ENCODE measurements around the gene TMEM140.

The TMEM140 gene

GRCh38 chr7:135168001-135168400 is 20.1 kb downstream of the TMEM140 start (continued):
- TF ChIP-seq, protein P1, sequence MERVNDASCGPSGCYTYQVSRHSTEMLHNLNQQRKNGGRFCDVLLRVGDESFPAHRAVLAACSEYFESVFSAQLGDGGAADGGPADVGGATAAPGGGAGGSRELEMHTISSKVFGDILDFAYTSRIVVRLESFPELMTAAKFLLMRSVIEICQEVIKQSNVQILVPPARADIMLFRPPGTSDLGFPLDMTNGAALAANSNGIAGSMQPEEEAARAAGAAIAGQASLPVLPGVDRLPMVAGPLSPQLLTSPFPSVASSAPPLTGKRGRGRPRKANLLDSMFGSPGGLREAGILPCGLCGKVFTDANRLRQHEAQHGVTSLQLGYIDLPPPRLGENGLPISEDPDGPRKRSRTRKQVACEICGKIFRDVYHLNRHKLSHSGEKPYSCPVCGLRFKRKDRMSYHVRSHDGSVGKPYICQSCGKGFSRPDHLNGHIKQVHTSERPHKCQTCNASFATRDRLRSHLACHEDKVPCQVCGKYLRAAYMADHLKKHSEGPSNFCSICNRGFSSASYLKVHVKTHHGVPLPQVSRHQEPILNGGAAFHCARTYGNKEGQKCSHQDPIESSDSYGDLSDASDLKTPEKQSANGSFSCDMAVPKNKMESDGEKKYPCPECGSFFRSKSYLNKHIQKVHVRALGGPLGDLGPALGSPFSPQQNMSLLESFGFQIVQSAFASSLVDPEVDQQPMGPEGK (CRISPR knock-in tag; IDR thresholded peaks at IDR 0.05; ENCODE audit: borderline replicate concordance): no peak
- no peak for TF ChIP-seq CSDC2 (CRISPR knock-in tag; IDR thresholded peaks at IDR 0.05)
- TF ChIP-seq, protein P2, sequence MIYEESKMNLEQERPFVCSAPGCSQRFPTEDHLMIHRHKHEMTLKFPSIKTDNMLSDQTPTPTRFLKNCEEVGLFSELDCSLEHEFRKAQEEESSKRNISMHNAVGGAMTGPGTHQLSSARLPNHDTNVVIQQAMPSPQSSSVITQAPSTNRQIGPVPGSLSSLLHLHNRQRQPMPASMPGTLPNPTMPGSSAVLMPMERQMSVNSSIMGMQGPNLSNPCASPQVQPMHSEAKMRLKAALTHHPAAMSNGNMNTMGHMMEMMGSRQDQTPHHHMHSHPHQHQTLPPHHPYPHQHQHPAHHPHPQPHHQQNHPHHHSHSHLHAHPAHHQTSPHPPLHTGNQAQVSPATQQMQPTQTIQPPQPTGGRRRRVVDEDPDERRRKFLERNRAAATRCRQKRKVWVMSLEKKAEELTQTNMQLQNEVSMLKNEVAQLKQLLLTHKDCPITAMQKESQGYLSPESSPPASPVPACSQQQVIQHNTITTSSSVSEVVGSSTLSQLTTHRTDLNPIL (CRISPR knock-in tag; IDR thresholded peaks at IDR 0.05; ENCODE audit: low read depth): no peak

GRCh38 chr7:135168489-135169140 is 20.7 kb downstream of the TMEM140 start:
- TF ChIP-seq ZNF8 (CRISPR knock-in tag; IDR thresholded peaks at IDR 0.05) (no peak), CSDC2 (CRISPR knock-in tag; IDR thresholded peaks at IDR 0.05) (no peak), TOX (CRISPR knock-in tag; IDR thresholded peaks at IDR 0.05; ENCODE audit: borderline replicate concordance) (no peak), ZNF70 (CRISPR knock-in tag; IDR thresholded peaks at IDR 0.05) (no peak), ZNF565 (CRISPR knock-in tag; conservative IDR thresholded peaks at IDR 0.05; ENCODE audit: low read depth) (no peak), RARB (CRISPR knock-in tag; IDR thresholded peaks at IDR 0.05) (no peak), ESRRG (CRISPR knock-in tag; IDR thresholded peaks at IDR 0.05) (no peak), OSR1 (CRISPR knock-in tag; IDR thresholded peaks at IDR 0.05) (no peak), PPARA (CRISPR knock-in tag; IDR thresholded peaks at IDR 0.05; ENCODE audit: borderline replicate concordance) (no peak)
- TF ChIP-seq, protein P3, sequence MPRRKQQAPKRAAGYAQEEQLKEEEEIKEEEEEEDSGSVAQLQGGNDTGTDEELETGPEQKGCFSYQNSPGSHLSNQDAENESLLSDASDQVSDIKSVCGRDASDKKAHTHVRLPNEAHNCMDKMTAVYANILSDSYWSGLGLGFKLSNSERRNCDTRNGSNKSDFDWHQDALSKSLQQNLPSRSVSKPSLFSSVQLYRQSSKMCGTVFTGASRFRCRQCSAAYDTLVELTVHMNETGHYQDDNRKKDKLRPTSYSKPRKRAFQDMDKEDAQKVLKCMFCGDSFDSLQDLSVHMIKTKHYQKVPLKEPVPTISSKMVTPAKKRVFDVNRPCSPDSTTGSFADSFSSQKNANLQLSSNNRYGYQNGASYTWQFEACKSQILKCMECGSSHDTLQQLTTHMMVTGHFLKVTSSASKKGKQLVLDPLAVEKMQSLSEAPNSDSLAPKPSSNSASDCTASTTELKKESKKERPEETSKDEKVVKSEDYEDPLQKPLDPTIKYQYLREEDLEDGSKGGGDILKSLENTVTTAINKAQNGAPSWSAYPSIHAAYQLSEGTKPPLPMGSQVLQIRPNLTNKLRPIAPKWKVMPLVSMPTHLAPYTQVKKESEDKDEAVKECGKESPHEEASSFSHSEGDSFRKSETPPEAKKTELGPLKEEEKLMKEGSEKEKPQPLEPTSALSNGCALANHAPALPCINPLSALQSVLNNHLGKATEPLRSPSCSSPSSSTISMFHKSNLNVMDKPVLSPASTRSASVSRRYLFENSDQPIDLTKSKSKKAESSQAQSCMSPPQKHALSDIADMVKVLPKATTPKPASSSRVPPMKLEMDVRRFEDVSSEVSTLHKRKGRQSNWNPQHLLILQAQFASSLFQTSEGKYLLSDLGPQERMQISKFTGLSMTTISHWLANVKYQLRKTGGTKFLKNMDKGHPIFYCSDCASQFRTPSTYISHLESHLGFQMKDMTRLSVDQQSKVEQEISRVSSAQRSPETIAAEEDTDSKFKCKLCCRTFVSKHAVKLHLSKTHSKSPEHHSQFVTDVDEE (CRISPR knock-in tag; IDR thresholded peaks at IDR 0.05): no peak
- ATAC-seq: no peak

- TF ChIP-seq, protein P3 (CRISPR knock-in tag; IDR thresholded peaks at IDR 0.05): no peak
- TF ChIP-seq ZNF70 (CRISPR knock-in tag; IDR thresholded peaks at IDR 0.05): no peak
- no peak for TF ChIP-seq TCF4 (CRISPR knock-in tag; IDR thresholded peaks at IDR 0.05; ENCODE audit: borderline replicate concordance)
- TF ChIP-seq PPARA (CRISPR knock-in tag; IDR thresholded peaks at IDR 0.05; ENCODE audit: borderline replicate concordance): no peak
- TF ChIP-seq ZNF565 (CRISPR knock-in tag; conservative IDR thresholded peaks at IDR 0.05; ENCODE audit: low read depth): no peak
- TF ChIP-seq GLIS3 (CRISPR knock-in tag; IDR thresholded peaks at IDR 0.05): no peak
- ATAC-seq: no peak
Observed at GRCh38 chr7:135169141-135169963, 21.5 kb downstream of the TMEM140 start.

DNA sequence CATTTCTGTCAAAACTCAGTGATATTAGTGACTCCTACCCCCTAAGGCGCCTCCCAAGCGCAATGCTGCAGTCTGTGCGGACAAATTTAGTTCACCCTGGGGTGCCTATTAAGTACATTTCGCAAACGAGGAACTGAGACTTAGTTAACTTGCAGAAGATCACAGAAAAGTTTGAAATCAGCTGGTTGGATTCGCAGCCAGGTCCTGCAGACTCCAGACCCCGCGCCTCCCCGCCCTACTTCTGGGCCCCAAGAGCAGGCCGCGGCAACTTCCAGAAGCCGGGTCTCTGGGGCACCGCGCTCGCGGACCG is 22.0 kb downstream of the TMEM140 start:
- no peak for TF ChIP-seq ISL1 (CRISPR knock-in tag; IDR thresholded peaks at IDR 0.05)
- no peak for TF ChIP-seq ZFP30 (CRISPR knock-in tag; IDR thresholded peaks at IDR 0.05)
- no peak for TF ChIP-seq SNAI2 (CRISPR knock-in tag; IDR thresholded peaks at IDR 0.05)
- TF ChIP-seq ESRRG (CRISPR knock-in tag; IDR thresholded peaks at IDR 0.05): no peak
- TF ChIP-seq ZNF8 (CRISPR knock-in tag; IDR thresholded peaks at IDR 0.05): no peak
- no peak for TF ChIP-seq TCF4 (CRISPR knock-in tag; IDR thresholded peaks at IDR 0.05; ENCODE audit: borderline replicate concordance)
- TF ChIP-seq, protein P4, sequence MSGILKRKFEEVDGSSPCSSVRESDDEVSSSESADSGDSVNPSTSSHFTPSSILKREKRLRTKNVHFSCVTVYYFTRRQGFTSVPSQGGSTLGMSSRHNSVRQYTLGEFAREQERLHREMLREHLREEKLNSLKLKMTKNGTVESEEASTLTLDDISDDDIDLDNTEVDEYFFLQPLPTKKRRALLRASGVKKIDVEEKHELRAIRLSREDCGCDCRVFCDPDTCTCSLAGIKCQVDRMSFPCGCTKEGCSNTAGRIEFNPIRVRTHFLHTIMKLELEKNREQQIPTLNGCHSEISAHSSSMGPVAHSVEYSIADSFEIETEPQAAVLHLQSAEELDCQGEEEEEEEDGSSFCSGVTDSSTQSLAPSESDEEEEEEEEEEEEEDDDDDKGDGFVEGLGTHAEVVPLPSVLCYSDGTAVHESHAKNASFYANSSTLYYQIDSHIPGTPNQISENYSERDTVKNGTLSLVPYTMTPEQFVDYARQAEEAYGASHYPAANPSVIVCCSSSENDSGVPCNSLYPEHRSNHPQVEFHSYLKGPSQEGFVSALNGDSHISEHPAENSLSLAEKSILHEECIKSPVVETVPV (CRISPR knock-in tag; IDR thresholded peaks at IDR 0.05): no peak
- no peak for TF ChIP-seq ZNF70 (CRISPR knock-in tag; IDR thresholded peaks at IDR 0.05)
- TF ChIP-seq TOX (CRISPR knock-in tag; IDR thresholded peaks at IDR 0.05; ENCODE audit: borderline replicate concordance): no peak
- no peak for TF ChIP-seq ZC3H10 (CRISPR knock-in tag; IDR thresholded peaks at IDR 0.05)
- ATAC-seq: no peak; the same call in 2 of the 3 replicates
